ENCODE measurements around the gene RDH14. TPM values are rescaled to one million over a fixed set of nuclear protein-coding genes. Genes with fewer than 3 reads are reported as not detected.

Gene RDH14
- total and polyA plus RNA-seq, 2 of the 4 experiments (the other 2 are of a cell fraction): 11.9 to 12.2 TPM

DNA sequence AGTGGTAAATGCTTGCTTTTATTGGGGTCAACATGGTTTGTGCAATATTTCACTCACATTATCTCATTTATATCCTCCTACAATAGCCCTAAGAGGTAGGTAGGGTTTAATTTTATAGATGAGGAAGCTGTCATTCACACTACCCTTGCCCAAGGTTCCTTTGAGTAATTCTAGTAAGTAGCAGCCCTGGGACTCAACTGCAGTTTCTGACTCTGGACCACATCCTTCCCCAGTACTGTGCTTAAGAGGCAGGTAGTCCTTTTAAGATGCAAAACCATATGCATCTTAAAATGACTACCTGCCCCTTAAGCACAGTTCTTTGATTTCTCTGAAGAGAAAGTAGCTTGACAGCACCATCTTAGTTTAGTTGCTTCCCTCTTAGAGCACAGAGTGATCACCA lies 44.7 kb upstream of the RDH14 start:
- no peak overlapping the region for H3K14ac ChIP-seq (replicated peaks; ENCODE audit: low read depth, low read length)
- no peaks in the 10 kb centered on the region for H3K36me3 ChIP-seq (ENCODE audit: control insufficient read depth, insufficient read depth, low read length)
- no peaks in the 10 kb centered on the region for H3K9me1 ChIP-seq (ENCODE audit: insufficient read depth, low read length)
- CTCF ChIA-PET: no interaction called here
- intact Hi-C loops (cut with micrococcal nuclease) (no loop called here), dilution Hi-C loops (cut with HindIII; ENCODE audit: low sequenced_read_pairs, unreplicated experiment) (no loop called here), in situ Hi-C loops (cut with MboI; ENCODE audit: low sequenced_read_pairs) (no loop called here)
- H4K20me1 ChIP-seq (ENCODE audit: insufficient read depth, low read length): no peaks in the 10 kb centered on the region
- H3K4me3 ChIP-seq (ENCODE audit: insufficient read depth, low read depth, low read length): no peak overlapping the region
- H2AK9ac ChIP-seq (replicated peaks; ENCODE audit: low read depth, low read length, poor library complexity): no peak overlapping the region
- H3K9ac ChIP-seq (ENCODE audit: low read depth, low read length): no peak overlapping the region
- no peak overlapping the region for H3K23ac ChIP-seq (ENCODE audit: low read depth, low read length)
- H2BK15ac ChIP-seq (ENCODE audit: low read depth, low read length): no peak overlapping the region
- TF ChIP-seq RAD21 (IDR thresholded peaks at IDR 0.05; ENCODE audit: low read length) (no peak), CEBPB (IDR thresholded peaks at IDR 0.05; ENCODE audit: low read depth, low read length) (no peak), CHD1 (IDR thresholded peaks at IDR 0.05; ENCODE audit: low read depth, low read length) (no peak), MAZ (IDR thresholded peaks at IDR 0.05; ENCODE audit: borderline replicate concordance, low read depth, low read length) (no peak), BHLHE40 (IDR thresholded peaks at IDR 0.05; ENCODE audit: low read depth, low read length) (no peak), NFE2L2 (IDR thresholded peaks at IDR 0.05; ENCODE audit: low read depth, low read length) (no peak), RCOR1 (IDR thresholded peaks at IDR 0.05; ENCODE audit: insufficient replicate concordance, low read length) (no peak), SMC3 (IDR thresholded peaks at IDR 0.05; ENCODE audit: low read depth, low read length) (no peak), POLR2A (IDR thresholded peaks at IDR 0.05; ENCODE audit: low read depth, low read length) (no peak)
- H3K79me1 ChIP-seq (ENCODE audit: low read depth in 1 of 2, low read length in 2 of 2): no peaks in the 10 kb centered on the region
- H2AFZ ChIP-seq (replicated peaks; ENCODE audit: low read length, poor library complexity): no peak overlapping the region
- DNase-seq: no peak
- H2AK5ac ChIP-seq (ENCODE audit: low read depth, low read length): no peak overlapping the region
- H4K8ac ChIP-seq (ENCODE audit: low read depth in 2 of 2, low read length in 2 of 2): no peak overlapping the region
- no peak overlapping the region for H4K91ac ChIP-seq (ENCODE audit: insufficient read depth, low read depth, low read length)
- no peak for ATAC-seq (ENCODE audit: low read depth)
- no peak overlapping the region for H2BK20ac ChIP-seq (ENCODE audit: low read depth, low read length)
- H3K56ac ChIP-seq (ENCODE audit: extremely low read depth, insufficient read depth, low read length): no peak overlapping the region
- H3K9me3 ChIP-seq (ENCODE audit: control insufficient read depth, insufficient read depth, low read length): no peaks in the 10 kb centered on the region
- H2BK5ac ChIP-seq (ENCODE audit: low read depth, low read length, poor library complexity, severe bottlenecking): no peak overlapping the region
- no peak overlapping the region for H3K18ac ChIP-seq (ENCODE audit: low read depth, low read length)
- no peaks in the 10 kb centered on the region; the same call in 1 of the 2 replicates for H3K4me1 ChIP-seq (ENCODE audit: control insufficient read depth, insufficient read depth, low read length)
- H3K27me3 ChIP-seq (ENCODE audit: control insufficient read depth, insufficient read depth, low read length): peaks cover 8% of the 10 kb centered on the region
- H2BK120ac ChIP-seq (ENCODE audit: low read depth, low read length): no peak overlapping the region
- H3K4ac ChIP-seq (ENCODE audit: low read depth, low read length): no peak overlapping the region
- H3K27ac ChIP-seq (ENCODE audit: insufficient read depth, low read length): no peak overlapping the region
- POLR2A ChIA-PET (ENCODE audit: unreplicated experiment): no interaction called here
- H3K4me2 ChIP-seq (ENCODE audit: low read depth, low read length): no peak overlapping the region
- no TSS peak for BruUV-seq (replicated peaks)
- no peak overlapping the region for H4K5ac ChIP-seq (ENCODE audit: low read depth, low read length)

Data from IMR-90 (cell line).